Measurements from ENCODE around the gene ATP5PB.

- no peak for TF ChIP-seq CTCF (IDR thresholded peaks at IDR 0.05; ENCODE audit: low read length)
- TF ChIP-seq EZH2 (IDR thresholded peaks at IDR 0.05; ENCODE audit: borderline replicate concordance, low read length), result no peak
Measured at GRCh38 chr1:111424281-111424680, 25.0 kb upstream of the ATP5PB start.
